Ascending aorta (tissue), 2 donors: ENCODE data around the gene JMJD7. TPM values are rescaled to one million over a fixed set of nuclear protein-coding genes. Genes with fewer than 3 reads are reported as not detected.

ENCODE experiments used
- DNase-seq, 2 donors: peaks; one replicate each; pipeline ENCODE4 v3.0.0-alpha.2; 2019; ENCODE audit warnings: low spot score in 2 of 2
- H3K27ac ChIP-seq, 2 donors: fragments of 200-600 bp; sonication (generic); one replicate each; pipeline ENCODE4 v1.5.1; 2016 to 2017; ENCODE audit warnings: mild to moderate bottlenecking in 1 of 2
- H3K27me3 ChIP-seq: fragments of 200-600 bp; sonication (generic); one replicate; pipeline ENCODE4 v1.5.1; 2017
- H3K36me3 ChIP-seq, 2 donors: fragments of 200-600 bp; sonication (generic); one replicate each; pipeline ENCODE4 v1.5.1; 2016
- H3K4me1 ChIP-seq, 2 donors: fragments of 200-600 bp; sonication (generic); one replicate each; pipeline ENCODE4 v1.5.1; 2016 to 2017; ENCODE audit warnings: mild to moderate bottlenecking in 1 of 2
- H3K4me3 ChIP-seq, 2 donors: fragments of 200-600 bp; sonication (generic); one replicate each; pipeline ENCODE4 v1.5.1; 2016 to 2017; ENCODE audit warnings: mild to moderate bottlenecking in 1 of 2
- H3K9me3 ChIP-seq, 2 donors: fragments of 200-600 bp; sonication (generic); one replicate each; pipeline ENCODE4 v1.5.1; 2016
- CTCF ChIP-seq, 3 experiments: fragments of 200-600 bp in 2 of 3; fragments of 450-650 bp in 1 of 3; sonication (generic) in 2 of 3; IDR thresholded peaks; one replicate each; pipeline ENCODE4 v1.5.1; 2016 to 2019; ENCODE audit warnings: antibody characterized with exemption in 3 of 3, mild to moderate bottlenecking in 1 of 3, moderate library complexity in 1 of 3
- intact Hi-C: fragments of 100-400 bp; cut with DNase I; formaldehyde crosslinking; loops from one replicate; pipeline ENCODE4 v1.15.1; 2023
- total RNA-seq: library from RNA; depleted of rRNA; stranded (reverse); fragments of >200 nt; gene quantifications from one replicate; pipeline ENCODE4 v1.1.0, GENCODE V29; 2016

JMJD7 gene
- total RNA-seq, 1 donor from 2014 or later: 16.4 TPM

GRCh38 chr15:41856716-41857115 is 28.8 kb downstream of the JMJD7 start:
- DNase-seq: no peak
- intact Hi-C loops: no loop called here
- Histone ChIP-seq H3K4me3 (no peak overlapping the region), H3K36me3 (no peaks in the 10 kb centered on the region), H3K27ac (no peak overlapping the region), H3K9me3 (no peaks in the 10 kb centered on the region), H3K4me1 (no peaks in the 10 kb centered on the region), H3K27me3 (no peaks in the 10 kb centered on the region)
- TF ChIP-seq CTCF (IDR thresholded peaks at IDR 0.05): no peak

- Histone ChIP-seq H3K27ac (no peak overlapping the region), H3K4me3 (no peak overlapping the region), H3K27me3 (no peaks in the 10 kb centered on the region), H3K36me3 (no peaks in the 10 kb centered on the region), H3K9me3 (no peaks in the 10 kb centered on the region), H3K4me1 (no peaks in the 10 kb centered on the region)
- intact Hi-C loops: no loop called here
- no peak for DNase-seq
- no peak for TF ChIP-seq CTCF (IDR thresholded peaks at IDR 0.05)
Measured at GRCh38 chr15:41857316-41857715, 29.4 kb downstream of the JMJD7 start.

- Histone ChIP-seq H3K4me3 (no peak overlapping the region), H3K27ac (no peak overlapping the region), H3K27me3 (no peaks in the 10 kb centered on the region), H3K36me3 (no peaks in the 10 kb centered on the region), H3K4me1 (no peaks in the 10 kb centered on the region), H3K9me3 (no peaks in the 10 kb centered on the region)
- DNase-seq: no peak
- intact Hi-C loops: no loop called here
- TF ChIP-seq CTCF (IDR thresholded peaks at IDR 0.05): no peak
Measured at GRCh38 chr15:41858756-41859155, 30.9 kb downstream of the JMJD7 start.

GRCh38 chr15:41860049-41860828 is 32.3 kb downstream of the JMJD7 start:
- intact Hi-C loops: no loop called here
- H3K36me3 ChIP-seq: no peaks in the 10 kb centered on the region
- DNase-seq: no peak
- H3K27me3 ChIP-seq: no peaks in the 10 kb centered on the region
- no peaks in the 10 kb centered on the region for H3K9me3 ChIP-seq
- no peak overlapping the region for H3K27ac ChIP-seq
- H3K4me3 ChIP-seq: no peak overlapping the region
- no peak for TF ChIP-seq CTCF (IDR thresholded peaks at IDR 0.05)
- no peaks in the 10 kb centered on the region for H3K4me1 ChIP-seq

GRCh38 chr15:41861736-41862356 is 34.0 kb downstream of the JMJD7 start:
- no peaks in the 10 kb centered on the region for H3K4me1 ChIP-seq
- H3K4me3 ChIP-seq: no peak overlapping the region
- no peak for DNase-seq
- no peaks in the 10 kb centered on the region for H3K36me3 ChIP-seq
- no peak for TF ChIP-seq CTCF (IDR thresholded peaks at IDR 0.05)
- intact Hi-C loops: no loop called here
- H3K9me3 ChIP-seq: no peaks in the 10 kb centered on the region
- no peak overlapping the region for H3K27ac ChIP-seq
- H3K27me3 ChIP-seq: no peaks in the 10 kb centered on the region
